GM06990 (cell line): Measurements from ENCODE around the gene UBE2D1.

Experiments used
- DNase-seq: peaks from one replicate; pipeline ENCODE4 v3.0.0-alpha.2; 2011; ENCODE audit not compliant: insufficient read length; ENCODE audit errors: extremely low read depth
- H3K27me3 ChIP-seq: replicated peaks from 2 replicates; pipeline ENCODE4 v1.6.0; 2011; ENCODE audit warnings: low read length; ENCODE audit not compliant: control insufficient read depth, insufficient read depth
- H3K36me3 ChIP-seq: 2 replicates; pipeline ENCODE4 v1.5.1; 2011; ENCODE audit warnings: low read length; ENCODE audit not compliant: control insufficient read depth, insufficient read depth
- H3K4me3 ChIP-seq: replicated peaks from 2 replicates; pipeline ENCODE4 v1.5.1; 2011; ENCODE audit warnings: low read depth, mild to moderate bottlenecking, control low read depth, low read length
- CTCF ChIP-seq: IDR thresholded peaks from 2 replicates; pipeline ENCODE4 v1.5.1; 2011; ENCODE audit warnings: low read length, control low read depth, mild to moderate bottlenecking, inconsistent platforms; ENCODE audit not compliant: insufficient read depth, poor library complexity, severe bottlenecking

UBE2D1 gene

GRCh38 chr10:58351616-58352578 is 17.1 kb downstream of the UBE2D1 start:
- no peak for DNase-seq
- no peaks in the 10 kb centered on the region for H3K27me3 ChIP-seq
- TF ChIP-seq CTCF = no peak
- no peak overlapping the region for H3K4me3 ChIP-seq
- no peaks in the 10 kb centered on the region for H3K36me3 ChIP-seq

GRCh38 chr10:58352956-58353610 is 18.3 kb downstream of the UBE2D1 start:
- TF ChIP-seq CTCF = no peak
- DNase-seq = no peak
- Histone ChIP-seq H3K36me3 (no peaks in the 10 kb centered on the region), H3K27me3 (no peaks in the 10 kb centered on the region), H3K4me3 (no peak overlapping the region)

GRCh38 chr10:58356756-58357155 is 21.9 kb downstream of the UBE2D1 start:
- no peak overlapping the region for H3K4me3 ChIP-seq
- DNase-seq = no peak
- no peak for TF ChIP-seq CTCF
- H3K36me3 ChIP-seq = no peaks in the 10 kb centered on the region
- H3K27me3 ChIP-seq = no peaks in the 10 kb centered on the region

- DNase-seq = no peak
- no peaks in the 10 kb centered on the region for H3K27me3 ChIP-seq
- no peak overlapping the region for H3K4me3 ChIP-seq
- no peak for TF ChIP-seq CTCF
- no peaks in the 10 kb centered on the region for H3K36me3 ChIP-seq
Observed at GRCh38 chr10:58358314-58358933, 23.6 kb downstream of the UBE2D1 start.

- DNase-seq = no peak
- H3K4me3 ChIP-seq = no peak overlapping the region
- TF ChIP-seq CTCF = no peak
Observed at GRCh38 chr10:58358947-58359346, 24.1 kb downstream of the UBE2D1 start.

More at GRCh38 chr10:58358947-58359346, 24.1 kb downstream of the UBE2D1 start:
- no peaks in the 10 kb centered on the region for H3K36me3 ChIP-seq
- H3K27me3 ChIP-seq = no peaks in the 10 kb centered on the region
